ENCODE measurements around the gene CDK8.

The CDK8 gene

DNA sequence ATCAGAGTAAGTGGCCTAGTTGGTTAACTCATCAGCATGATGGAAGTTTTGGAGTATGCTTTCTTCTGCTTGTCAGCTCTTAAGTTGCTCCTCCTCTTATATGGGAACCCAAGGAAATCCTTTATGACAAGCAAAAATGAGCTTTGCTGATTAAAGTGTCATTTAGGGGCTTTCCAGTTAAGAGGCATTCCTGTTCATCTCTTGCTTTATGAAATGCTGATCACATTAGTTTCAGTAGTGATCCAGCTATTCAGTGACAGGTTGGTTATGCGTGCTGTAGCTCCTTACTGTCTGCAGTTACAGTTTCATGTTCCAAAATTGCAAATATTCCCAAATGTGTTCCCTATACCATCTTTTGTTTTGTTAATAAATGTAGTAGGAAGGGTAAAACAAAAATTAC, 146.6 kb downstream of the CDK8 start:
- DNase-seq = no peak

GRCh38 chr13:26401069-26401468, 147.1 kb downstream of the CDK8 start:
- no peak for DNase-seq

GRCh38 chr13:26401578-26402021, 147.7 kb downstream of the CDK8 start:
- DNase-seq = no peak

DNA sequence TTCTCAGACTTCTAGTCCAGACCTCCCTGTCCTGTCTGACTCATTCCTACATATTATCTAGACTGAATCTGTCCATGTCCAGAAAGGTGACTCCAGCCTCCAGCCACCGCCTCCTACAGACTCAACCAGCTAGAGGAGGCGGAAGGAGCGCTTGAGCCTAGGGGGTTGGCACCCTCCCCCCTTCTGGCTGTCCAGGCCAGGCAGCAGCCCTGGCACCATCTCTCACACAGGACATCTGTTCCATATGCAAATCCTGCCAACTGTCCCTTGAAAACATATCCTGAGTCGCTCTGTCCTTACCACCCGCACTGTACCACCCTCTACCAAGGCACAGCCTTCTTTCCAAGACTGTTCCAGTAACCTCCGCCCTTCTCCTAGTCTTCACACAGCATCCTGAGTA, 152.9 kb downstream of the CDK8 start:
- DNase-seq = no peak

DNA sequence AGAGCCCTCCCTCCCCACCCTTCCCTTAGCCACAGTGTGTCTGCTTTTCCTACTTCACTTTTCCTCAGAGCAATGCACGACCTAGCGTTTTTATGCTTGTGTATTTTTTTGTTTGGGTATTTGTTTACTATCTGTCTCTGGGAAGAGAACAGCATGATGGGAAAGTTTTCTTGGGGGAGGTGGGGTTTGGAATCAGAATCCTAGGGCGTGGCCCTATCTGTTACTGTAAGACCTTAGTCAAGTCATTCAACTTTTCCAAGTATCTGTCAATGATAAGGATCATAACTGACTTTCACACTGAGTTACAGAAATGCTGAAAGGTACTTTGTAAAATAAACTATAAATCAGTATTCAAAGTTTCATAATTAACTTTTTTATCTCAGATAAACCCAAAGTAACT, 157.3 kb downstream of the CDK8 start:
- no peak for DNase-seq

- DNase-seq = no peak
Observed at GRCh38 chr13:26412263-26412662, 158.3 kb downstream of the CDK8 start.

DNA sequence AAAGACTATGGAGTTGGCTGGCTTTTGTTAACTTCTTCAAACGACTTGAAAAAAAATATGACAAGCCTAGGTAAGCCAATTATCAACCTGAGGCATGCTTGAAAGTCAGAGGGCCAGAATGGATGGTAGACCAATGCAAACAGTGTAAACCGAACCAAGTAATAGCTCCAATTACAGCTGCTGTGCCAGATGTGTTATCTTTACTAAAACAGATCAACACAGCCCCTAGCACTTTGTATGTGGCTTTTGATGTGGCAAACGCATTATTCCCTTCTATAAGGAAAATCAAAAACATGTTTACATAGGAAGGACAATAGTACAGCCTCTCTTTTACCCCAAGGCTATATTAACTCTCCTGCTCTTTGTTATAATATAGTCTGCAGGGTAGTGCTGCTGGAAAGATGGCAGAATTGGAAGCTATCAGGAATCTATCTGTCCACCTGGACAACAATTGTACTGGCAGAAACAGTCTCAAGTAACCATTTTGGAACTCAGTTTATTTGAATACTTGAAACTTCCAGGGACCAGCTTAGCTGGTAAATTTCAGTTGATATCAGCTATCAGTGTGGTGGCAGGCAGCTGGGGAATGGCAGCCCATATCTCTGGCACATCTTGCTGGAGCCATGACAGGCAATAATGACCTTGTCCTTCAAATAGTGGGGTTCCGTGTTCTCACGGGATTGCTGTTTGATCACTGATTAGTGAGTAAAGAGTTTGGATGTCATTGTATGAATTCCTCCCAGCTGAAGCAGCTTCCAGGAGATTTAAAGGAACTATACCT, 159.2 kb downstream of the CDK8 start:
- DNase-seq = no peak

DNA sequence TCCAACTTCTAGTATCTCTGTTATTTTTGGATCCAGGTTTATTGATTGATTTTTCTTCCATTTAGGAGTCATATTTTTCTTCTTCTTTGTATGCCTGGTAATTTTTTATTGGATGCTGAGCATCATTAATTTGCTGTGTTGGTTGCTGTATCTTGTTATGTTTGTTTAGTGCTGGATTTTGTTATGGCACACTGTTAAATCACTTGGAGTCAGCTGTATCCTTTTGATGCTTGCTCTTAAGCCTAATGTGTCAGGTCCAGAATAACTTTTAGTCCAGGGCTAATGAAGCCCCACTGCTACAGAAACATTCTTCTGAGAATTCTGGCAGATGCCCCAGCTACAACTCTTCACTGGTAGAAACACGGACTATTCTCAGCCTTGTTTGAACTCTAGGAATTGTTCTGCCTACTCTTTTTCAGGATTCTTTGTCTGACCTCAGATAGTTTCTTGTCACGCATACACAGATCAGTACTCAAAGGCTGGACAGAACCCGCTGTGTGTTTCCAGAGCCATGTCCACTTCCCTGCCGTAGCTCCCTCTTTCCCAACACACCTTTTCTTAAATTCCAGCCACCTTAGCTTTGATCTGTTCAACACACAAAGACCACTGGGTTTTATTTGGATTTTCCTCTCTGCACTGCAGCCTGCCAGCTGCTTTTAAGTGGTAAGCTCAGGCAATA, 166.5 kb downstream of the CDK8 start:
- DNase-seq = no peak

DNA sequence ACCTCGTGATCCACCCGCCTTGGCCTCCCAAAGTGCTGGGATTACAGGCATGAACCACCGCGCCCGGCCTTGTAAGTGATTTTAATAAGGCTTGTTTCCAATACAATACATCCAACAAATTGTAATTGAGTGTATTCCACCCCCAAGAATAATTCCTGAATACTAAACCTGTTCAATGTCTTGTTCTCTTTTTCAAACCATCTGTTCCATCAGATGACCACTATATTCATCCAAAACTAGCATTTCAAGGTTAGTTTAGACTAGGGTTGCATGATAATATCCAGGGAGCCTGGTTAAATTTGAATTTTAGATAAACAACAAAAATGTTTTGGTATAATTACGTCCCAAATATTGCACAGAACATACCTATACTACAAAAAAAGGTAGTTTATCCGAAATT, 168.1 kb downstream of the CDK8 start:
- no peak for DNase-seq

GRCh38 chr13:26423629-26424028, 169.7 kb downstream of the CDK8 start:
- DNase-seq = no peak

DNA sequence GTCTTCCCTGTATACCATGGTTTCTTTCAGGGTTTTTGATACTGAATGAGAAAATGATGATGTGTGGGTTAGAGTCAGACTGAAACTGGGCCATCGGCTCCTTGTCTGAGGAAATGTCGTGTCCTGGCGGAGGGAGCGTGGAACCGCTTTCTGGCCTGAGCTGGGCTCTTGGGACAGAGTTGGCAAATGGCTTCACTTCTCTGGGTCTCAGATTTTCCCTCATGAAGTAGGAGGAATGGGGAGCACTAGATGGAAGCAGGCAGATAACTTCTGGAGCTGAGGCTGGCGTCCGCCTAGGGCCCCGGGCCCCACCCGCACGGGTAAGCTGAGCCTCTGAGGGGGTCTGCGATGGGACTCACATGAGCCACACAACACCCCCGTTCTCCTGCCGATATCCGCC, 170.3 kb downstream of the CDK8 start:
- no peak for DNase-seq

GRCh38 chr13:26425443-26426358, 171.8 kb downstream of the CDK8 start:
- DNase-seq = no peak

DNA sequence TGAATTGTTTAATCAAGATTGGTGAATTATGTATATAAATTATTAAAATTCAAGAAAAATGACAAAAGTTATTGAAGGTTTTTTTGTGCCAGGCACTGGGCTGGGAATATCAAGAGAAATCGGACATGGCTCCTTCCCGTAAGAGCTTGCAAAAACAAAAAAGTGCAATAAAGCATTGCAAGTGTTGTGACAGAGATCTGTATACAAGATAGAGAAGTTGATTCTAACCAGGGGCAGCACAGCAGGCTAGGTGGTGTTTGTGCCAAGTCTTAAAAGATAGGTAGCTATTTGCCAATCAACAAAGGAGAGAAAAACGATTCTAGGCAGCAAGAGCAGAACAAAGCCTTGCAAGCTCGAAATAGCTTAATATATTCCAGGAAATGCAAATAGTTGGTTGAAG, 179.8 kb downstream of the CDK8 start:
- DNase-seq = no peak

DNA sequence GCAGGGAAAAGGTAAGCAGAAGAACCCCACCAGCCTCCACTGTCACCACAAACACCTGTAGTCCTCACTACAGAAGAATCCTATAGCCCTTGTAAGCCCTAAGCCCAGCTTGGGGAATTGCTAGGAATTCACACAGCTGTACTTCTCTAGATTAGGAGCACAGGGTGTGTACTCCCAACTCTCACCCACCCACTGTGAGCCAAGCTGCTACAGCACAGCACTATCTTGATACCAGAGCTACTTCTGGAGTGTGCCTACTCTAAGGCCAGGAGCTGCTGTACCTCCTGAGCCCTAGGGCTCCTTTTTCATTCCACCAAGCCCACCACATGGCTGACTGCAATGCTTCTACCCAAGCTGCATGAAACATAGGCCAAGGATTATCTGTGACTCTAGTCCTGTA, 181.2 kb downstream of the CDK8 start:
- no peak for DNase-seq

DNA sequence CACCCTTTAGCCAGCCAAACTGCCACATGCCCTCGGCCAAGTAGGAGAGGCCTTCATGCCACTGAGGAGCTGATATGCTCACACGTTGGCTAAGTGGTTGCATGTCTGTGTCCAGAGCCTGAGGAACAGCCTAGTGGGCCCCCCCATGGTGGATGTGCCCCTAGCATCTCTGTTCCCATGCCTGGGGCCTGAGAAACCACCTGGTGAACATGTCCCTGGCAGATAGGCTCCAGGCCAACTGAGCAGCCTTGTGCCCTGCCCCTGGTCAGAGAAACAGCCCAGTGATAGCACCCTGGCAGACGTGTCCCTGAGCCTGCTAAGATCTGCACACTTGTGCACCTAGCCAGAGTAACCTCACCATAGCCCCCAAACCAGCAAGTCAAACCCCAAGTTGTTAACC, 181.7 kb downstream of the CDK8 start:
- no peak for DNase-seq

- DNase-seq = no peak
Observed at GRCh38 chr13:26436914-26437313, 183.0 kb downstream of the CDK8 start.

- DNase-seq = no peak
Observed at GRCh38 chr13:26440111-26440510, 186.2 kb downstream of the CDK8 start.

DNA sequence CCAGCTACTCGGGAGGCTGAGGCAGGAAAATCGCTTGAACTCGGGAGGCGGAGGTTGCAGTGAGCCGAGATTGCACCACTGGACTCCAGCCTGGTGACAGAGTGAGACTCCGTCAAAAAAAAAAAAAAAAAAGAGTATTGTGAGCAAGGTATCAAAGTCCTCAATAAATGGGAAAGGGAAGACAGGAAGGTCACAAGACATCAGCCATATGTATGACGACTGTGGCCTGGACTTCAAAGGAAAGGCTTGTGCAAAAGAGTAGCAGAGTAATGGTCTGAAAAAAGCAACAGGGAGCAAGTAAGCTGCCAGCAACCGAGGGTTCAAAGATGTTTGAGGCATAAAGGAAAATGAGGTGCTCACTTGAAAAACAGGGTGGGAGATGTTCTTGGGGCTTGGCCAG, 187.5 kb downstream of the CDK8 start:
- DNase-seq = no peak

GRCh38 chr13:26442541-26442940, 188.6 kb downstream of the CDK8 start:
- no peak for DNase-seq

- no peak for DNase-seq
Observed at GRCh38 chr13:26445092-26445491, 191.2 kb downstream of the CDK8 start.

DNA sequence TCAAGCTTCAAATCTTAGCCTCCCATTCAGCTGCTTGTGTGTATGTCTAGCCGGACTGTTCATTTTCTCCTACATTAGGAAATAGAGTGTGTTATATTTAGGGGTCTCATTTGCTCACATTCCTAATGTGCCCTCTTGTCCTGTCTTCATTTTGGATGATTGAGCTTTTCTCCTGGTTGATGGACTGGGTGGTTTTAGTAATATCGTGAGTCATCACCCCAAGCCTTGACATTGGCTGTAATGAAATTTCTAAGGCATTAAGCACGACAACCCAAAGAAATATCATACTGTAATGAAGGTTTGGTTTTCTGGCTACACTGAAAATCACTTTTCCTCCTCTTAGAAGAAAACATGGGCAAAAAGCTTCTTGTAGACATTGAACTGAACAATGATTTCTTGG, 192.8 kb downstream of the CDK8 start:
- DNase-seq = no peak

GRCh38 chr13:26448032-26448431, 194.1 kb downstream of the CDK8 start:
- DNase-seq = no peak

- no peak for DNase-seq
Observed at GRCh38 chr13:26449063-26449848, 195.3 kb downstream of the CDK8 start.

Measured in stimulated activated CD4-positive, alpha-beta T cell treated with anti-CD3 and anti-CD28 coated beads, Interleukin-12 subunit alpha, Interleukin-12 subunit beta, amount 100 ng/mL, for 4 hours (primary cell).